ENCODE results near the gene GJD3. TPM values are rescaled to one million over a fixed set of nuclear protein-coding genes. Genes with fewer than 3 reads are reported as not detected.

GJD3 gene
- total RNA-seq, 2 experiments from 2014 or later: not detected

DNA sequence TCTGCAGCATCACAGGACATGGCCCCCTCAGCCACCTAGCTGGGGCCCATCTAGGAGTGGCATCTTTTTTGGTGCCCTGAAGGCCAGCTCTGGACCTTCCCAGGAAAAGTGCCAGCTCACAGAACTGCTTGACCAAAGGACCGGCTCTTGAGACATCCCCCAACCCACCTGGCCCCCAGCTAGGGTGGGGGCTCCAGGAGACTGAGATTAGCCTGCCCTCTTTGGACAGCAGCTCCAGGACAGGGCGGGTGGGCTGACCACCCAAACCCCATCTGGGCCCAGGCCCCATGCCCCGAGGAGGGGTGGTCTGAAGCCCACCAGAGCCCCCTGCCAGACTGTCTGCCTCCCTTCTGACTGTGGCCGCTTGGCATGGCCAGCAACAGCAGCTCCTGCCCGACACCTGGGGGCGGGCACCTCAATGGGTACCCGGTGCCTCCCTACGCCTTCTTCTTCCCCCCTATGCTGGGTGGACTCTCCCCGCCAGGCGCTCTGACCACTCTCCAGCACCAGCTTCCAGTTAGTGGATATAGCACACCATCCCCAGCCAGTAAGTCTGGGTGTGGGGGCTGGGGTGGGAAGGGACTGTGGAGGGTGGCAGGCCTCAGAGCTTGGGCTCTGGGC is 33.6 kb downstream of the GJD3 start:
- TF ChIP-seq, protein P1, sequence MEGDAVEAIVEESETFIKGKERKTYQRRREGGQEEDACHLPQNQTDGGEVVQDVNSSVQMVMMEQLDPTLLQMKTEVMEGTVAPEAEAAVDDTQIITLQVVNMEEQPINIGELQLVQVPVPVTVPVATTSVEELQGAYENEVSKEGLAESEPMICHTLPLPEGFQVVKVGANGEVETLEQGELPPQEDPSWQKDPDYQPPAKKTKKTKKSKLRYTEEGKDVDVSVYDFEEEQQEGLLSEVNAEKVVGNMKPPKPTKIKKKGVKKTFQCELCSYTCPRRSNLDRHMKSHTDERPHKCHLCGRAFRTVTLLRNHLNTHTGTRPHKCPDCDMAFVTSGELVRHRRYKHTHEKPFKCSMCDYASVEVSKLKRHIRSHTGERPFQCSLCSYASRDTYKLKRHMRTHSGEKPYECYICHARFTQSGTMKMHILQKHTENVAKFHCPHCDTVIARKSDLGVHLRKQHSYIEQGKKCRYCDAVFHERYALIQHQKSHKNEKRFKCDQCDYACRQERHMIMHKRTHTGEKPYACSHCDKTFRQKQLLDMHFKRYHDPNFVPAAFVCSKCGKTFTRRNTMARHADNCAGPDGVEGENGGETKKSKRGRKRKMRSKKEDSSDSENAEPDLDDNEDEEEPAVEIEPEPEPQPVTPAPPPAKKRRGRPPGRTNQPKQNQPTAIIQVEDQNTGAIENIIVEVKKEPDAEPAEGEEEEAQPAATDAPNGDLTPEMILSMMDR (IDR thresholded peaks at IDR 0.05): no peak
- CTCF ChIA-PET: interaction anchor here (1.0 to 3.9 kb wide), 2 partner anchors 10 to 11 kb away, joined by 3 to 14 read pairs; no protein-coding TSS in a partner anchor
- H3K27me3 Mint-ChIP-seq: no peaks in the 10 kb centered on the region
- H3K36me3 Mint-ChIP-seq (ENCODE audit: low read depth): peaks cover 46% of the 10 kb centered on the region
- H3K9me3 Mint-ChIP-seq: no peaks in the 10 kb centered on the region
- no peak for DNase-seq
- Histone ChIP-seq H3K9me3 (ENCODE audit: control insufficient read depth in 1 of 2, insufficient read depth in 1 of 2, low read length in 2 of 2) (no peaks in the 10 kb centered on the region), H3K4me3 (ENCODE audit: low read length) (peak overlapping the region; percentile 0), H3K27ac (ENCODE audit: low read depth in 1 of 2, low read length in 2 of 2) (peak overlapping the region; percentile 55 to 62), H3K27me3 (ENCODE audit: control insufficient read depth in 1 of 2, insufficient read depth in 2 of 2, low read length in 2 of 2) (no peaks in the 10 kb centered on the region), H3K36me3 (ENCODE audit: insufficient read depth, low read length) (peaks cover 32% of the 10 kb centered on the region), H3K4me1 (ENCODE audit: insufficient read depth, low read length) (peaks cover 95% of the 10 kb centered on the region)
- peak overlapping the region; percentile 62 for H3K4me3 Mint-ChIP-seq
- peak overlapping the region; percentile 93 for H3K27ac Mint-ChIP-seq
- H3K4me1 Mint-ChIP-seq (ENCODE audit: low read depth): peaks cover 86% of the 10 kb centered on the region
- intact Hi-C loops (cut with DNase I, micrococcal nuclease): no loop called here
- POLR2A ChIA-PET: interaction anchor here (1.2 to 2.8 kb wide), 4 partner anchors 8 to 12 kb away, joined by 3 to 16 read pairs (median 12); no protein-coding TSS in a partner anchor
- ATAC-seq (ENCODE audit: poor library complexity): no peak

DNA sequence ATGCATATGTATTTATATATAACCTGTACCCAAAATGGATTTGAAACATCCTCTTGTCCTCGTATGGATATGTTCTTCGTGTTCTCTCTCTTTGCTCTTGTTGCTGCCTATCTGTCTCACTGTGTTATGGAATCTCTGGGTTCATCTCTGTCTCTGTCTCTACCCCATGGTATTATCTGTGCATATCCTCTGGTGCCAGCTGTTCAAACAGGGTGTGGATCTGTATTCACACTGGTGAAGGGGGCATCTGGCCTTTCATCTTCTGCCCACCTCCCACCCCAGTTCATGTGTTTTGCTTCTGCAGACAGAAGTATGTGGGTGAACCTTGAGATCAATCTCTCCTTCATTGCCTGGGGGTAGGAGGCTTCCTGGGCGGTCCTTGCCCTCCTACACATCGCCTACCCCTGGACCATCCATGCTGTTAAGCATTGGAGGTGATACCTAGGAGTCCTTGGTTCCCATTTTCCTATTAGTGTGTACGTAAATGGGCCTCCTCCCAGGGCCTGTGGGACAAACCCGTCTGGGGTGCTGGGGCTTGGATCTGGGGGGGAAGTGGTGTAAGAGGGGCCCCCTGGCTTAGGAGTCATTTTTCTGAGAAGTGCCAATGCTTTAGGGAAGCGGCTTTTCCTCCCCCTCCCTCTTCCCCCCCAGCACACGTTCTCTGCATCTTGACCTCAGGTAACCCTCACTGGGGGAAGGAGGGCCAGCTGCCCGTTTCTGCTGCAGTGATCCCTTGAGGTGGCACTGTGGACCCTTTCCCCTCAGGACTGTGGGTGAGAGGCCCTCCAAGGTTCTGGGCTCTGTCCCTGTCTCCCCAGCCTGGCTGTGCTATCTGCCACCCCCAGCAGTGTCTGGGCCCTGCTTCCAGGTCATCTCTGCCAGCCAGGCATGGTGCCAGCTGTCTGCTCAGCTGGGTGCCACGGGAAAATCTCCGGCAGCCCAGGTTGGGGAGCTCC is 34.4 kb downstream of the GJD3 start:
- peaks cover 93% of the 10 kb centered on the region for H3K4me1 Mint-ChIP-seq (ENCODE audit: low read depth)
- POLR2A ChIA-PET: interaction anchor here (0.9 to 2.8 kb wide), 5 partner anchors 7 to 235 kb away, joined by 3 to 16 read pairs (median 12); no protein-coding TSS in a partner anchor
- peaks cover 99% of the 10 kb centered on the region for H3K4me1 ChIP-seq (ENCODE audit: insufficient read depth, low read length)
- peak overlapping the region; percentile 55 to 62 for H3K27ac ChIP-seq (ENCODE audit: low read depth in 1 of 2, low read length in 2 of 2)
- no peaks in the 10 kb centered on the region for H3K9me3 Mint-ChIP-seq
- peak overlapping the region; percentile 93 for H3K27ac Mint-ChIP-seq
- intact Hi-C loops (cut with DNase I, micrococcal nuclease): no loop called here
- CTCF ChIA-PET: interaction anchor here (3.9 kb wide), 1 partner anchor 12 kb away, joined by 14 read pairs; no protein-coding TSS in a partner anchor
- peak overlapping the region; percentile 0 for H3K4me3 ChIP-seq (ENCODE audit: low read length)
- H3K27me3 Mint-ChIP-seq: no peaks in the 10 kb centered on the region
- peak in 3 of 14 experiments; percentile 64 to 65 (median 65) for DNase-seq
- H3K36me3 ChIP-seq (ENCODE audit: insufficient read depth, low read length): peaks cover 32% of the 10 kb centered on the region
- peaks cover 46% of the 10 kb centered on the region for H3K36me3 Mint-ChIP-seq (ENCODE audit: low read depth)
- H3K9me3 ChIP-seq (ENCODE audit: control insufficient read depth in 1 of 2, insufficient read depth in 1 of 2, low read length in 2 of 2): no peaks in the 10 kb centered on the region
- H3K27me3 ChIP-seq (ENCODE audit: control insufficient read depth in 1 of 2, insufficient read depth in 2 of 2, low read length in 2 of 2): no peaks in the 10 kb centered on the region
- TF ChIP-seq, protein P1 (IDR thresholded peaks at IDR 0.05): no peak
- peak overlapping the region; percentile 62 for H3K4me3 Mint-ChIP-seq
- no peak for ATAC-seq (ENCODE audit: poor library complexity)

DNA sequence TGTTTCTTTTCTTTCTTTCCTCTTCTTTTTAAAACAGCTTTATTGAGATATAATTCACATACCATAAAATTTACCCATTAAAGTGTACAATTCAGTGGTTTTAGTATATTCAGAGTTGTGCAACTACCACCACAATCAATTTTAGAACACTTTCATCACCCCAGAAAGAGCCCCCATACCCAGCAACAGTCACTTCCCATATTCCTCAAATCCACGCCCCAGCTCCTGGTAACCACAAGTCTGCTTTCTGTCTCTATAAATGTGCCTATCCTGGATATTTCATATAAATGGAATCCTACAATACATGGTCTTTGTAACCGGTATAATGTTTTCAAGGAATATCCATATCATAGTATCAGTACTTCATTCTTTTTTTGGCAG is 36.2 kb downstream of the GJD3 start:
- ATAC-seq (ENCODE audit: poor library complexity) (no peak), DNase-seq (no peak)
- TF ChIP-seq, protein P1 (IDR thresholded peaks at IDR 0.05): no peak
- Mint-ChIP-seq H3K36me3 (ENCODE audit: low read depth) (peaks cover 38% of the 10 kb centered on the region), H3K9me3 (no peaks in the 10 kb centered on the region), H3K4me3 (peak overlapping the region; percentile 69), H3K27ac (peak overlapping the region; percentile 99), H3K4me1 (ENCODE audit: low read depth) (peaks cover 93% of the 10 kb centered on the region), H3K27me3 (no peaks in the 10 kb centered on the region)
- Histone ChIP-seq H3K9me3 (ENCODE audit: control insufficient read depth in 1 of 2, insufficient read depth in 1 of 2, low read length in 2 of 2) (no peaks in the 10 kb centered on the region), H3K27me3 (ENCODE audit: control insufficient read depth in 1 of 2, insufficient read depth in 2 of 2, low read length in 2 of 2) (no peaks in the 10 kb centered on the region), H3K4me1 (ENCODE audit: insufficient read depth, low read length) (peaks cover 99% of the 10 kb centered on the region), H3K4me3 (ENCODE audit: low read length) (no peak overlapping the region), H3K27ac (ENCODE audit: low read depth in 1 of 2, low read length in 2 of 2) (peak overlapping the region; percentile 92 to 99), H3K36me3 (ENCODE audit: insufficient read depth, low read length) (peaks cover 30% of the 10 kb centered on the region)
- POLR2A ChIA-PET: interaction anchor here (0.9 to 4.7 kb wide), 7 partner anchors 11 to 1360 kb away, joined by 3 to 30 read pairs (median 5); partner anchors contain the start of gene EIF1
- intact Hi-C loops (cut with DNase I, micrococcal nuclease): no loop called here
- CTCF ChIA-PET: interaction anchor here (1.6 to 3.9 kb wide), 5 partner anchors 10 to 26 kb away, joined by 3 to 30 read pairs (median 7); no protein-coding TSS in a partner anchor

Measured in CD4-positive, alpha-beta T cell (primary cell).